ENCODE results near the gene MRPL23.

GRCh38 chr11:1949922-1950321 is 2.8 kb downstream of the MRPL23 start:
- TF ChIP-seq POLR2A (IDR thresholded peaks at IDR 0.05; ENCODE audit: low read depth, low read length), result no peak
- TF ChIP-seq TAF1 (IDR thresholded peaks at IDR 0.05; ENCODE audit: low read depth, low read length), result no peak
- TF ChIP-seq POLR2AphosphoS5 (IDR thresholded peaks at IDR 0.05; ENCODE audit: low read depth, low read length), result no peak
- no peak for TF ChIP-seq POU2F2 (IDR thresholded peaks at IDR 0.05; ENCODE audit: low read depth, low read length)

Measured in GM12891 (cell line).